Measurements from ENCODE around the gene TNIP1.

TNIP1 gene

GRCh38 chr5:151087486-151087885 is 6.7 kb upstream of the TNIP1 start:
- Histone ChIP-seq H3K27me3 (replicated peaks; ENCODE audit: control insufficient read depth, insufficient read depth, low read length) (no peaks in the 10 kb centered on the region), H3K36me3 (ENCODE audit: control insufficient read depth, insufficient read depth, low read length) (no peaks in the 10 kb centered on the region), H3K4me3 (replicated peaks; ENCODE audit: low read depth, low read length) (no peak overlapping the region; the same call in 1 of the 2 replicates)
- DNase-seq (ENCODE audit: extremely low read depth, insufficient read length): no peak
- no peak for TF ChIP-seq CTCF (IDR thresholded peaks at IDR 0.05; ENCODE audit: insufficient read depth, low read length, poor library complexity, severe bottlenecking)

- TF ChIP-seq CTCF (IDR thresholded peaks at IDR 0.05; ENCODE audit: insufficient read depth, low read length, poor library complexity, severe bottlenecking): no peak
- Histone ChIP-seq H3K4me3 (replicated peaks; ENCODE audit: low read depth, low read length) (peak overlapping the region; percentile 86), H3K36me3 (ENCODE audit: control insufficient read depth, insufficient read depth, low read length) (no peaks in the 10 kb centered on the region), H3K27me3 (replicated peaks; ENCODE audit: control insufficient read depth, insufficient read depth, low read length) (no peaks in the 10 kb centered on the region)
- peak; percentile 75 for DNase-seq (ENCODE audit: extremely low read depth, insufficient read length)
Measured at GRCh38 chr5:151086905-151087360, 6.1 kb upstream of the TNIP1 start.

DNA sequence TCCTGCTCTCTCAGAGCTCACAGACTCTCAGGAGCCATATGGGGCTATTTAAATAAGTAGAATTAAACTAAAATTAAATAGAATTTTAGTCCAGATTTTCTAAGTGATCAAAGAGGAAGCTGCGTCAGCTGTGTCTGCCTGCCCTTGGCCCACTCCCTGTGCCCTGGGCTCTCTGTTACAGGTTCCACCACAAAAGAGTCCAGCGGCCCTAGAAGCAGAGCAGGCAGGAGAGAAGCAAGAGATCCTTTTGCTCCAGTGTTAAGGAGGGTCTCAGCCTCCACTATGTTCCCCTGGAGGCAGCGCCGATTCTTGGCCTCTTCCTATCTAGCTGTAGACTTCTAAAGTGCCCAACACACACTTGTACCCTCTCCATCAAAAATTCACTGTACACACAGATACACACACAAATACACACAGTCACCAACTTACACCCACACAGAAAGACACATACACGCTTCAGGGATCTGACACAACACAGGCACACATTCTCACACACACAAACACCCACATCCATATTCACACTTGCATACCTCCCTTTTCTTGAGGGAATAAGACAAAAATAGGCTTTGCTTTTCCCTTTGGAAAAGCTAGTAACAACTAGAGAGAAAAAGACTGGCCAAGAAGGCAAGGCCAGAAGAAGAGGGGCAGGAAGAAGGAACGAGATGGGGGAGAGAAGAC is 5.5 kb upstream of the TNIP1 start:
- peak overlapping the region; percentile 86 for H3K4me3 ChIP-seq (replicated peaks; ENCODE audit: low read depth, low read length)
- no peaks in the 10 kb centered on the region for H3K27me3 ChIP-seq (replicated peaks; ENCODE audit: control insufficient read depth, insufficient read depth, low read length)
- TF ChIP-seq CTCF (IDR thresholded peaks at IDR 0.05; ENCODE audit: insufficient read depth, low read length, poor library complexity, severe bottlenecking): no peak
- no peaks in the 10 kb centered on the region for H3K36me3 ChIP-seq (ENCODE audit: control insufficient read depth, insufficient read depth, low read length)
- no peak for DNase-seq (ENCODE audit: extremely low read depth, insufficient read length)

GRCh38 chr5:151085517-151086041 is 4.7 kb upstream of the TNIP1 start:
- H3K27me3 ChIP-seq (replicated peaks; ENCODE audit: control insufficient read depth, insufficient read depth, low read length): no peaks in the 10 kb centered on the region
- TF ChIP-seq CTCF (IDR thresholded peaks at IDR 0.05; ENCODE audit: insufficient read depth, low read length, poor library complexity, severe bottlenecking): no peak
- DNase-seq (ENCODE audit: extremely low read depth, insufficient read length): no peak
- peak overlapping the region; percentile 86 for H3K4me3 ChIP-seq (replicated peaks; ENCODE audit: low read depth, low read length)
- H3K36me3 ChIP-seq (ENCODE audit: control insufficient read depth, insufficient read depth, low read length): no peaks in the 10 kb centered on the region

DNA sequence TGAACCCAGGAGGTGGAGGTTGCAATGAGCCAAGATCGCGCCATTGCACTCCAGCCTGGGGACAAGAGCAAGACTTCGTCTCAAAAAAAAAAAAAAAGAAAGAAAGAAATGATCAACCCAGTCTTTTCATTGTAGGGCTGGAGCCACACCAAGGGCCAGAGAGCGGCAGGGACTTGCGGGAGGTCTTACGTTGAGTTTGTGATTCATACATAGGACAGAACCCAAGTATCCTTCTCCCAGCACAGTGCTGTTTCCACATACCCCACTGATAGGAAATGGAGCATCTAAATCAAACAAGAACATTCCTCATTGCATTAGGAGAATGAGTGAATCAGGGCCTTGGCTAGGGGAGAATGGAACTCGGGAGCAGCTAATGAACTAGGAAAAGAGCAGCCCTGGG is 3.5 kb upstream of the TNIP1 start:
- no peaks in the 10 kb centered on the region for H3K27me3 ChIP-seq (replicated peaks; ENCODE audit: control insufficient read depth, insufficient read depth, low read length)
- H3K4me3 ChIP-seq (replicated peaks; ENCODE audit: low read depth, low read length): peak overlapping the region; percentile 86
- TF ChIP-seq CTCF (IDR thresholded peaks at IDR 0.05; ENCODE audit: insufficient read depth, low read length, poor library complexity, severe bottlenecking): no peak
- DNase-seq (ENCODE audit: extremely low read depth, insufficient read length): no peak
- peaks cover 2% of the 10 kb centered on the region; the same call in 1 of the 2 replicates for H3K36me3 ChIP-seq (ENCODE audit: control insufficient read depth, insufficient read depth, low read length)
